GM12878 (cell line): ENCODE results near the gene UMOD. TPM values are rescaled to one million over a fixed set of nuclear protein-coding genes. Genes with fewer than 3 reads are reported as not detected.

Experiments used
- ATAC-seq: fragments of 200-7000 bp; cut with Tn5 transposase; 3 replicates; pipeline ENCODE4 v1.9.1; 2020; ENCODE audit warnings: mild to moderate bottlenecking, moderate library complexity
- BruUV-seq: library from RNA; stranded (reverse); fragments of 400-500 nt; replicated peaks from 2 replicates; lab custom pipeline; 2021; lab: Mats Ljungman, UMichigan
- CTCF ChIA-PET: fragments of 300-600 bp; sonication (Branson Sonifier 250); formaldehyde crosslinking; extraction: SDS; loops from one replicate; lab custom pipeline; 2021; ENCODE audit warnings: inconsistent platforms; lab: Yijun Ruan, JAX
- POLR2A ChIA-PET: fragments of 350-600 bp; formaldehyde crosslinking; extraction: SDS; loops from one replicate; lab custom pipeline; 2021; ENCODE audit warnings: inconsistent platforms; lab: Charles Lee
- RAD21 ChIA-PET: fragments of 300-600 bp; sonication (Branson Sonifier 250); formaldehyde crosslinking; loops from one replicate; lab custom pipeline; 2023; ENCODE audit warnings: antibody characterized with exemption; ENCODE audit not compliant: unreplicated experiment; lab: Charles Lee
- SMC1A ChIA-PET: fragments of 300-600 bp; sonication (Branson Sonifier 250); formaldehyde crosslinking; loops from one replicate; lab custom pipeline; 2023; ENCODE audit not compliant: unreplicated experiment, uncharacterized antibody; lab: Charles Lee
- DNase-seq: peaks from one replicate; pipeline ENCODE4 v3.0.0-alpha.2; 2011; ENCODE audit warnings: low read depth, low spot score
- FAIRE-seq: peaks from 3 replicates; lab custom pipeline; 2011; peaks lifted over from hg19 to GRCh38; lab: Jason Lieb, UNC
- H2AFZ ChIP-seq: 2 replicates; pipeline ENCODE4 v1.6.0; 2011; ENCODE audit warnings: low read depth, low read length, control low read depth; ENCODE audit not compliant: control insufficient read depth
- H3K27ac ChIP-seq: 2 replicates; pipeline ENCODE4 v1.5.1; 2011; ENCODE audit warnings: control low read depth; ENCODE audit not compliant: control insufficient read depth, insufficient read depth
- H3K27me3 ChIP-seq, 2 experiments: replicated peaks in 1 of 2; 2 replicates each; pipeline versions ENCODE4 v1.6.0 to v1.6.1; 2011; ENCODE audit warnings: low read length in 1 of 2; ENCODE audit not compliant: control insufficient read depth in 2 of 2, insufficient read depth in 2 of 2
- H3K36me3 ChIP-seq, 2 experiments: 2 replicates each; pipeline ENCODE4 v1.5.1; 2011; ENCODE audit warnings: low read length in 1 of 2; ENCODE audit not compliant: control insufficient read depth in 2 of 2, insufficient read depth in 2 of 2
- H3K4me1 ChIP-seq: 2 replicates; pipeline ENCODE4 v1.6.1; 2011; ENCODE audit warnings: mild to moderate bottlenecking, low read length, moderate library complexity, mixed read lengths; ENCODE audit not compliant: control insufficient read depth, insufficient read depth
- H3K4me2 ChIP-seq: 2 replicates; pipeline ENCODE4 v1.6.0; 2011; ENCODE audit warnings: control low read depth; ENCODE audit not compliant: control insufficient read depth, insufficient read depth
- H3K4me3 ChIP-seq: fragments of 200-600 bp; sonication (generic); 2 replicates; pipeline ENCODE4 v1.5.1; 2016
- H3K79me2 ChIP-seq: 2 replicates; pipeline ENCODE4 v1.6.0; 2011; ENCODE audit warnings: low read length; ENCODE audit not compliant: control insufficient read depth, insufficient read depth
- H3K9ac ChIP-seq: 2 replicates; pipeline ENCODE4 v1.8.0; 2011; ENCODE audit warnings: low read length, control low read depth, mixed read lengths; ENCODE audit not compliant: control insufficient read depth, insufficient read depth
- H3K9me3 ChIP-seq: replicated peaks from 3 replicates; pipeline ENCODE4 v1.5.1; 2011; ENCODE audit warnings: mild to moderate bottlenecking, low read length; ENCODE audit not compliant: control insufficient read depth, insufficient read depth
- H4K20me1 ChIP-seq: 2 replicates; pipeline ENCODE4 v1.6.0; 2011; ENCODE audit not compliant: control insufficient read depth, insufficient read depth
- BCL11A ChIP-seq: IDR thresholded peaks from 2 replicates; pipeline ENCODE4 v1.6.1; 2011; ENCODE audit warnings: low read depth, low read length
- CEBPB ChIP-seq, 2 experiments: fragments of 150-350 bp in 1 of 2; IDR thresholded peaks; 2 replicates each; pipeline ENCODE4 v1.6.1; 2012 to 2014; ENCODE audit warnings: low read depth in 2 of 2, low read length in 2 of 2, borderline replicate concordance in 1 of 2, inconsistent platforms in 1 of 2
- EP300 ChIP-seq, 2 experiments: fragments of 150-350 bp in 1 of 2; IDR thresholded peaks; 2 replicates each; pipeline ENCODE4 v1.6.1; 2011 to 2012; ENCODE audit warnings: low read depth in 2 of 2, low read length in 2 of 2, borderline replicate concordance in 1 of 2, improper control_type of control experiment in 1 of 2, inconsistent platforms in 1 of 2; ENCODE audit not compliant: control insufficient read depth in 1 of 2
- FOXK2 ChIP-seq: fragments of 450-650 bp; IDR thresholded peaks from 2 replicates; pipeline ENCODE4 v1.6.1; 2017; ENCODE audit warnings: mild to moderate bottlenecking, moderate library complexity
- NFXL1 ChIP-seq: fragments of 450-650 bp; IDR thresholded peaks from 2 replicates; pipeline ENCODE4 v1.6.1; 2017; ENCODE audit warnings: antibody characterized with exemption, mild to moderate bottlenecking, borderline replicate concordance
- NR2F1 ChIP-seq: fragments of 450-650 bp; conservative IDR thresholded peaks from 2 replicates; pipeline ENCODE4 v1.6.1; 2017; ENCODE audit warnings: mild to moderate bottlenecking
- NRF1 ChIP-seq: conservative IDR thresholded peaks from 2 replicates; pipeline ENCODE4 v1.6.1; 2011; ENCODE audit warnings: mild to moderate bottlenecking, low read depth, low read length, improper control_type of control experiment
- PAX8 ChIP-seq: fragments of 450-650 bp; IDR thresholded peaks from 2 replicates; pipeline ENCODE4 v1.6.1; 2017; ENCODE audit warnings: mild to moderate bottlenecking, moderate library complexity
- SIN3A ChIP-seq: IDR thresholded peaks from 2 replicates; pipeline ENCODE4 v1.6.1; 2012; ENCODE audit warnings: low read depth, low read length, improper control_type of control experiment
- STAT1 ChIP-seq: fragments of 450-650 bp; conservative IDR thresholded peaks from 2 replicates; pipeline ENCODE4 v1.6.1; 2014; ENCODE audit warnings: antibody characterized with exemption, mild to moderate bottlenecking
- SUPT20H ChIP-seq: IDR thresholded peaks from 2 replicates; pipeline ENCODE4 v1.6.1; 2011; ENCODE audit warnings: low read depth, mild to moderate bottlenecking, low read length, moderate library complexity, borderline replicate concordance; ENCODE audit not compliant: control insufficient read depth
- ZNF274 ChIP-seq: IDR thresholded peaks from one replicate; pipeline ENCODE4 v1.8.0; 2011; ENCODE audit not compliant: insufficient read length, insufficient read depth
- WGBS: methylation state at CpG from one replicate; pipeline ENCODE4 v1.1.6; 2016; ENCODE audit warnings: low lambda C conversion rate; ENCODE audit not compliant: insufficient replicate concordance, insufficient coverage; ENCODE audit errors: missing lambda C conversion rate; 5-methylcytosine and 5-hydroxymethylcytosine counted together
- in situ Hi-C: fragments of 300-500 bp; cut with MboI; formaldehyde crosslinking; loops from 9 replicates; pipeline ENCODE4 v1.14.3; 2018; ENCODE audit warnings: mixed read lengths
- intact Hi-C: fragments of 100-400 bp; cut with micrococcal nuclease; formaldehyde crosslinking; loops from one replicate; pipeline ENCODE4 v1.14.2; 2022; ENCODE audit not compliant: unreplicated experiment
- polyA plus RNA-seq, 11 experiments: library from polyadenylated mRNA; depleted of rRNA in 4 of 11; unstranded in 6 of 11; stranded (reverse) in 5 of 11; fragments of >200 nt; fragmentation: Nextera tagmentation in 4 of 11; fragmentation: Illumina TruSeq in 1 of 11; extraction: Ambion mirVana in 4 of 11; extraction: Trizol in 1 of 11; gene quantifications; 1 replicate in 1 of 11; 2 replicates in 10 of 11; pipeline versions ENCODE4 v1.2.1 to v1.2.3, GENCODE V29; 2011 to 2016; ENCODE audit warnings: inconsistent platforms in 2 of 11, missing spikeins in 2 of 11, low read depth in 1 of 11
- total RNA-seq, 4 experiments: library from RNA; depleted of rRNA in 3 of 4; stranded (reverse); fragments of >200 nt in 3 of 4; fragmentation: Illumina TruSeq in 1 of 4; extraction: Trizol in 1 of 4; gene quantifications; 2 replicates each; pipeline versions ENCODE4 v1.2.1 to v1.2.3, GENCODE V29; 2013 to 2021
- TF ChIP-seq, protein P1 (sequence below): fragments of 450-650 bp; IDR thresholded peaks from 2 replicates; pipeline ENCODE4 v1.6.1; 2017; ENCODE audit warnings: mild to moderate bottlenecking
- TF ChIP-seq, protein P2 (sequence below): IDR thresholded peaks from 2 replicates; pipeline ENCODE4 v1.6.1; 2012; ENCODE audit warnings: low read length, inconsistent platforms

UMOD gene
- total and polyA plus RNA-seq, 10 of the 15 experiments (the other 5 are each of a cell fraction or from before 2014, with no cell fraction given) = not detected

DNA sequence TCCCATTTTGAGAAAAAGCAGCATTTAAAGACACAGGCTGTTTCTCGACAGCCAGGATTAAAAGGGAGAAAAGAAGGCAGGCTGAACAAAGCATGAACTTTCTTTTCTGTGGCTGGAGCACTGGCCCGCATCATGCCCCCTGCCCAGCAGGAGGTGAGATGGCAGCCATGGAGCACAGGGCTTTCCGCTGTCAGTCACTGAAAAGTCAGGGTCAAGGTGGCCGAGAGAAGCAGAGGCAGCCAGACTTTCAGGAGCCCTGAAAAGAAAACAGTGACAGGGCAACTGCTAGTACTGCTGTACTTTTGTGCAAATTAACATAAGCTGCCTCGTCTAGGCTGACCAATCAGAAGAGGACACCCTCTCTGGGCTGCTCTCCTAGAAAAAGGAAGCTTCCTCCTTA lies 19.4 kb downstream of the UMOD start:
- Histone ChIP-seq H3K4me3 (no peak overlapping the region), H3K9me3 (no peaks in the 10 kb centered on the region)
- RAD21 ChIA-PET = no interaction called here
- TF ChIP-seq NRF1 (no peak), SIN3A (no peak), BCL11A (no peak), PAX8 (no peak)
- TF ChIP-seq, protein P1, sequence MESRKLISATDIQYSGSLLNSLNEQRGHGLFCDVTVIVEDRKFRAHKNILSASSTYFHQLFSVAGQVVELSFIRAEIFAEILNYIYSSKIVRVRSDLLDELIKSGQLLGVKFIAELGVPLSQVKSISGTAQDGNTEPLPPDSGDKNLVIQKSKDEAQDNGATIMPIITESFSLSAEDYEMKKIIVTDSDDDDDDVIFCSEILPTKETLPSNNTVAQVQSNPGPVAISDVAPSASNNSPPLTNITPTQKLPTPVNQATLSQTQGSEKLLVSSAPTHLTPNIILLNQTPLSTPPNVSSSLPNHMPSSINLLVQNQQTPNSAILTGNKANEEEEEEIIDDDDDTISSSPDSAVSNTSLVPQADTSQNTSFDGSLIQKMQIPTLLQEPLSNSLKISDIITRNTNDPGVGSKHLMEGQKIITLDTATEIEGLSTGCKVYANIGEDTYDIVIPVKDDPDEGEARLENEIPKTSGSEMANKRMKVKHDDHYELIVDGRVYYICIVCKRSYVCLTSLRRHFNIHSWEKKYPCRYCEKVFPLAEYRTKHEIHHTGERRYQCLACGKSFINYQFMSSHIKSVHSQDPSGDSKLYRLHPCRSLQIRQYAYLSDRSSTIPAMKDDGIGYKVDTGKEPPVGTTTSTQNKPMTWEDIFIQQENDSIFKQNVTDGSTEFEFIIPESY = no peak
- TF ChIP-seq, all 136 proteins: peak for 0
- no peaks in the 10 kb centered on the region for H3K36me3 ChIP-seq
- CTCF ChIA-PET = no interaction called here
- H3K27me3 ChIP-seq = no peaks in the 10 kb centered on the region; a peak in 1 of 4 replicates
- no peak for FAIRE-seq
- DNase-seq = no peak
- H3K9ac ChIP-seq = no peak overlapping the region
- 42% methylated on average over 5 of the region's 5 CpGs for WGBS
- H4K20me1 ChIP-seq = no peaks in the 10 kb centered on the region
- SMC1A ChIA-PET = no interaction called here
- H3K27ac ChIP-seq = no peak overlapping the region
- no peak overlapping the region for H2AFZ ChIP-seq
- no peaks in the 10 kb centered on the region for H3K4me1 ChIP-seq
- in situ Hi-C loops = no loop called here
- POLR2A ChIA-PET = no interaction called here
- intact Hi-C loops = no loop called here
- no TSS peak for BruUV-seq
- no peaks in the 10 kb centered on the region for H3K79me2 ChIP-seq
- no peak for ATAC-seq
- H3K4me2 ChIP-seq = no peak overlapping the region

DNA sequence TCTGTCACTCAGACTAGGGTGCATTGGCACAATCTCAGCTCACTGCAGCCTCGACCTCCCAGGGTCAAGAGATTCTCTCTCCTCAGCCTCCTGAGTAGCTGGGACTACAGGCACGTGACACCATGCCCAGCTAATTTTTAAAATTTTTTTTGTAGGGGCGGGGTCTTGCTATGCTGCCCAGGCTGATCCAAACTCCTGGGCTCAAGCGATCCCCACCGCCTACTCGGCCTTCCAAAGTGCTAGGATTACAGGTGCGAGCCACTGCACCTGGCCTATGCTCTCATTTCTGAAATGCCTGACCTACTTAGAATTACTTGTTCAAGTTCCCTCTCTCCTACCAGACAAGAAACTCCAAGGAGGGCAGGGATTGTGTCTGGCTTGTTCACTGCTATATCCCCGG lies 20.1 kb downstream of the UMOD start:
- no peak overlapping the region for H3K4me3 ChIP-seq
- no TSS peak for BruUV-seq
- H3K79me2 ChIP-seq = no peaks in the 10 kb centered on the region
- ChIA-PET RAD21 (no interaction called here), SMC1A (no interaction called here), POLR2A (no interaction called here), CTCF (interaction anchor here (1.2 kb wide), 1 partner anchor 9 kb away, joined by 3 read pairs; no protein-coding TSS in a partner anchor)
- WGBS = 12% methylated on average over 8 of the region's 8 CpGs
- intact Hi-C loops = no loop called here
- ATAC-seq = no peak
- H3K4me2 ChIP-seq = no peak overlapping the region
- no peaks in the 10 kb centered on the region for H3K4me1 ChIP-seq
- H3K9me3 ChIP-seq = no peaks in the 10 kb centered on the region
- H3K36me3 ChIP-seq = no peaks in the 10 kb centered on the region
- no peaks in the 10 kb centered on the region; a peak in 1 of 4 replicates for H3K27me3 ChIP-seq
- no peaks in the 10 kb centered on the region for H4K20me1 ChIP-seq
- DNase-seq = no peak
- no peak overlapping the region for H3K9ac ChIP-seq
- H2AFZ ChIP-seq = no peak overlapping the region
- in situ Hi-C loops = no loop called here
- no peak overlapping the region for H3K27ac ChIP-seq
- FAIRE-seq = no peak
- TF ChIP-seq EP300 (IDR thresholded peaks at IDR 0.05; ENCODE audit: borderline replicate concordance in 1 of 2, control insufficient read depth in 1 of 2, low read depth in 2 of 2, low read length in 2 of 2) (no peak), CEBPB (IDR thresholded peaks at IDR 0.05; ENCODE audit: borderline replicate concordance in 1 of 2, low read depth in 2 of 2, low read length in 2 of 2) (no peak), STAT1 (no peak), FOXK2 (no peak), ZNF274 (no peak), NR2F1 (no peak), NFXL1 (no peak), SUPT20H (no peak)
- TF ChIP-seq, protein P2, sequence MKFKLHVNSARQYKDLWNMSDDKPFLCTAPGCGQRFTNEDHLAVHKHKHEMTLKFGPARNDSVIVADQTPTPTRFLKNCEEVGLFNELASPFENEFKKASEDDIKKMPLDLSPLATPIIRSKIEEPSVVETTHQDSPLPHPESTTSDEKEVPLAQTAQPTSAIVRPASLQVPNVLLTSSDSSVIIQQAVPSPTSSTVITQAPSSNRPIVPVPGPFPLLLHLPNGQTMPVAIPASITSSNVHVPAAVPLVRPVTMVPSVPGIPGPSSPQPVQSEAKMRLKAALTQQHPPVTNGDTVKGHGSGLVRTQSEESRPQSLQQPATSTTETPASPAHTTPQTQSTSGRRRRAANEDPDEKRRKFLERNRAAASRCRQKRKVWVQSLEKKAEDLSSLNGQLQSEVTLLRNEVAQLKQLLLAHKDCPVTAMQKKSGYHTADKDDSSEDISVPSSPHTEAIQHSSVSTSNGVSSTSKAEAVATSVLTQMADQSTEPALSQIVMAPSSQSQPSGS = no peak
